ENCODE data around the gene SIRPG. TPM values are rescaled to one million over a fixed set of nuclear protein-coding genes. Genes with fewer than 3 reads are reported as not detected.

Gene SIRPG
- total and polyA plus RNA-seq, 11 donors, result 0.54 to 2.3 TPM; not detected in 9

GRCh38 chr20:1702328-1702727, 44.7 kb upstream of the SIRPG start:
- no peak for DNase-seq
- 58 to 73% (median 66%) methylated on average over 2 of the region's 2 CpGs for WGBS, 4 donors
- H3K27me3 ChIP-seq, result peaks cover 0 to 7% (median 0%) of the 10 kb centered on the region in 9 donors
- no peaks in the 10 kb centered on the region for H3K9me3 ChIP-seq
- ATAC-seq, result no peak
- intact Hi-C loops (cut with DNase I), result no loop called here
- TF ChIP-seq POLR2A (IDR thresholded peaks at IDR 0.05), result no peak
- H3K4me3 ChIP-seq, result no peak overlapping the region
- peaks cover 0 to 7% (median 0%) of the 10 kb centered on the region in 12 donors for H3K4me1 ChIP-seq
- no peaks in the 10 kb centered on the region for H3K36me3 ChIP-seq
- H3K27ac ChIP-seq, result no peak overlapping the region

- peaks cover 0 to 7% (median 0%) of the 10 kb centered on the region in 12 donors for H3K4me1 ChIP-seq
- TF ChIP-seq, protein P1, sequence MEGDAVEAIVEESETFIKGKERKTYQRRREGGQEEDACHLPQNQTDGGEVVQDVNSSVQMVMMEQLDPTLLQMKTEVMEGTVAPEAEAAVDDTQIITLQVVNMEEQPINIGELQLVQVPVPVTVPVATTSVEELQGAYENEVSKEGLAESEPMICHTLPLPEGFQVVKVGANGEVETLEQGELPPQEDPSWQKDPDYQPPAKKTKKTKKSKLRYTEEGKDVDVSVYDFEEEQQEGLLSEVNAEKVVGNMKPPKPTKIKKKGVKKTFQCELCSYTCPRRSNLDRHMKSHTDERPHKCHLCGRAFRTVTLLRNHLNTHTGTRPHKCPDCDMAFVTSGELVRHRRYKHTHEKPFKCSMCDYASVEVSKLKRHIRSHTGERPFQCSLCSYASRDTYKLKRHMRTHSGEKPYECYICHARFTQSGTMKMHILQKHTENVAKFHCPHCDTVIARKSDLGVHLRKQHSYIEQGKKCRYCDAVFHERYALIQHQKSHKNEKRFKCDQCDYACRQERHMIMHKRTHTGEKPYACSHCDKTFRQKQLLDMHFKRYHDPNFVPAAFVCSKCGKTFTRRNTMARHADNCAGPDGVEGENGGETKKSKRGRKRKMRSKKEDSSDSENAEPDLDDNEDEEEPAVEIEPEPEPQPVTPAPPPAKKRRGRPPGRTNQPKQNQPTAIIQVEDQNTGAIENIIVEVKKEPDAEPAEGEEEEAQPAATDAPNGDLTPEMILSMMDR (IDR thresholded peaks at IDR 0.05), result no peak
- no peak for TF ChIP-seq POLR2A (IDR thresholded peaks at IDR 0.05)
- H3K36me3 ChIP-seq, result no peaks in the 10 kb centered on the region
- WGBS, 4 donors, result 56 to 72% (median 60%) methylated on average over 1 of the region's 1 CpG
- intact Hi-C loops (cut with DNase I), result no loop called here
- peaks cover 0 to 11% (median 0%) of the 10 kb centered on the region in 9 donors for H3K27me3 ChIP-seq
- DNase-seq, result no peak
- H3K4me3 ChIP-seq, result no peak overlapping the region
- no peak for ATAC-seq
- no peaks in the 10 kb centered on the region for H3K9me3 ChIP-seq
- no peak overlapping the region for H3K27ac ChIP-seq
These were observed 43.4 kb upstream of the SIRPG start for GRCh38 chr20:1700990-1701389.

GRCh38 chr20:1697592-1697991, 40.0 kb upstream of the SIRPG start:
- 65 to 81% (median 70%) methylated on average over 2 of the region's 2 CpGs for WGBS, 4 donors

GRCh38 chr20:1696521-1697209, 39.1 kb upstream of the SIRPG start:
- no peaks in the 10 kb centered on the region for H3K9me3 ChIP-seq
- H3K27me3 ChIP-seq, result peaks cover 0 to 11% (median 0%) of the 10 kb centered on the region in 9 donors
- WGBS, 4 donors, result 68 to 78% (median 72%) methylated on average over 7 of the region's 7 CpGs
- ATAC-seq (no peak), DNase-seq (no peak)
- intact Hi-C loops (cut with DNase I), result no loop called here
- no peak for TF ChIP-seq POLR2A (IDR thresholded peaks at IDR 0.05)
- TF ChIP-seq, protein P1 (IDR thresholded peaks at IDR 0.05), result no peak
- H3K4me1 ChIP-seq, result no peaks in the 10 kb centered on the region
- no peak overlapping the region for H3K4me3 ChIP-seq
- H3K36me3 ChIP-seq, result no peaks in the 10 kb centered on the region
- no peak overlapping the region for H3K27ac ChIP-seq

More at GRCh38 chr20:1697592-1697991, 40.0 kb upstream of the SIRPG start:
- no peak for DNase-seq
- intact Hi-C loops (cut with DNase I), result no loop called here
- Histone ChIP-seq H3K9me3 (no peaks in the 10 kb centered on the region), H3K4me1 (peaks cover 0 to 3% (median 0%) of the 10 kb centered on the region in 12 donors), H3K36me3 (no peaks in the 10 kb centered on the region), H3K27ac (no peak overlapping the region), H3K4me3 (no peak overlapping the region), H3K27me3 (peaks cover 0 to 11% (median 0%) of the 10 kb centered on the region in 9 donors)
- ATAC-seq, result no peak
- no peak for TF ChIP-seq POLR2A (IDR thresholded peaks at IDR 0.05)
- TF ChIP-seq, protein P1 (IDR thresholded peaks at IDR 0.05), result no peak

Measured in heart left ventricle (tissue), 16 donors.